SU-DHL-6 (cell line): ENCODE data around the gene SCEL.

ENCODE experiments used
- H2AFZ ChIP-seq: fragments of 200-600 bp; sonication (generic); 2 replicates; pipeline ENCODE4 v1.6.1; 2014; ENCODE audit warnings: low read depth, mild to moderate bottlenecking, moderate library complexity, mixed read lengths, antibody characterized with exemption, low read length; ENCODE audit not compliant: severe bottlenecking
- H3F3A ChIP-seq: fragments of 200-600 bp; shearing (Covaris generic); 2 replicates; pipeline ENCODE4 v1.6.0; 2016; ENCODE audit warnings: antibody characterized with exemption, mild to moderate bottlenecking; ENCODE audit not compliant: insufficient read depth
- H3K27ac ChIP-seq: fragments of 200-600 bp; sonication (generic); 2 replicates; pipeline ENCODE4 v1.5.1; 2016; ENCODE audit warnings: low read depth, mild to moderate bottlenecking, low read length, moderate library complexity, mixed read lengths
- H3K27me3 ChIP-seq: fragments of 200-600 bp; sonication (generic), shearing (Covaris generic); 2 replicates; pipeline ENCODE4 v1.6.0; 2014; ENCODE audit warnings: mild to moderate bottlenecking, low read length
- H3K36me3 ChIP-seq: fragments of 200-600 bp; sonication (generic); 2 replicates; pipeline ENCODE4 v1.6.1; 2014; ENCODE audit warnings: mild to moderate bottlenecking, low read length, mixed read lengths
- H3K4me2 ChIP-seq: fragments of 300-600, 200-600 bp; shearing (Covaris generic), sonication (generic); 2 replicates; pipeline ENCODE4 v1.6.0; 2014; ENCODE audit warnings: low read length, low read depth, mild to moderate bottlenecking; ENCODE audit not compliant: poor library complexity, severe bottlenecking
- H3K4me3 ChIP-seq: fragments of 200-600 bp; sonication (generic); 2 replicates; pipeline ENCODE4 v1.5.1; 2014; ENCODE audit warnings: antibody characterized with exemption, low read length, mild to moderate bottlenecking, mixed read lengths; ENCODE audit not compliant: insufficient read depth, poor library complexity, severe bottlenecking
- H3K79me2 ChIP-seq: fragments of 200-600 bp; sonication (generic); 2 replicates; pipeline ENCODE4 v1.6.1; 2014; ENCODE audit warnings: mild to moderate bottlenecking, low read length, moderate library complexity; ENCODE audit not compliant: insufficient read depth
- H3K9ac ChIP-seq: fragments of 200-600 bp; sonication (generic); 2 replicates; pipeline ENCODE4 v1.7.0; 2014; ENCODE audit warnings: mild to moderate bottlenecking, low read length
- H3K9me2 ChIP-seq: fragments of 200-600 bp; sonication (generic); replicated peaks from 2 replicates; pipeline ENCODE4 v1.6.1; 2014; ENCODE audit warnings: low read length; ENCODE audit not compliant: insufficient read depth
- H3K9me3 ChIP-seq: fragments of 200-600 bp; sonication (generic); 2 replicates; pipeline ENCODE4 v1.6.1; 2014; ENCODE audit warnings: low read length, mixed read lengths; ENCODE audit not compliant: insufficient read depth
- H4K20me1 ChIP-seq: fragments of 200-600 bp; sonication (generic); 2 replicates; pipeline ENCODE4 v1.6.1; 2014; ENCODE audit warnings: low read depth, mild to moderate bottlenecking, antibody characterized with exemption, low read length, moderate library complexity, mixed read lengths
- CTCF ChIP-seq: fragments of 200-600 bp; sonication (generic); IDR thresholded peaks from one replicate; pipeline ENCODE4 v1.5.1; 2017; ENCODE audit warnings: antibody characterized with exemption, mild to moderate bottlenecking, low read length, moderate library complexity; ENCODE audit not compliant: insufficient read depth, poor library complexity, severe bottlenecking
- EZH2phosphoT487 ChIP-seq: fragments of 200-600 bp; sonication (generic), shearing (Covaris generic); conservative IDR thresholded peaks from 2 replicates; pipeline ENCODE4 v1.6.1; 2018; ENCODE audit warnings: mild to moderate bottlenecking, antibody characterized with exemption, low read length, moderate library complexity, mixed read lengths

The SCEL gene

GRCh38 chr13:77548095-77548494 is 12.6 kb downstream of the SCEL start:
- Histone ChIP-seq H3K9me2 (no peaks in the 10 kb centered on the region), H3F3A (no peaks in the 10 kb centered on the region), H3K9me3 (no peaks in the 10 kb centered on the region), H3K79me2 (no peaks in the 10 kb centered on the region), H3K9ac (no peak overlapping the region), H3K27me3 (no peaks in the 10 kb centered on the region), H3K36me3 (no peaks in the 10 kb centered on the region), H3K4me3 (no peak overlapping the region), H3K4me2 (no peak overlapping the region), H4K20me1 (no peaks in the 10 kb centered on the region), H2AFZ (no peak overlapping the region), H3K27ac (no peak overlapping the region)
- TF ChIP-seq CTCF (no peak), EZH2phosphoT487 (no peak)

- Histone ChIP-seq H4K20me1 (no peaks in the 10 kb centered on the region), H3K9me3 (no peaks in the 10 kb centered on the region)
- TF ChIP-seq CTCF (no peak), EZH2phosphoT487 (no peak)
Measured at GRCh38 chr13:77548594-77548993, 13.1 kb downstream of the SCEL start.

GRCh38 chr13:77554069-77554468 is 18.6 kb downstream of the SCEL start:
- H3K4me2 ChIP-seq, result no peak overlapping the region
- no peak overlapping the region for H3K27ac ChIP-seq
- H3F3A ChIP-seq, result no peaks in the 10 kb centered on the region

More at GRCh38 chr13:77548594-77548993, 13.1 kb downstream of the SCEL start:
- H3K9ac ChIP-seq, result no peak overlapping the region
- H3K9me2 ChIP-seq, result no peaks in the 10 kb centered on the region
- no peak overlapping the region for H2AFZ ChIP-seq
- H3K4me2 ChIP-seq, result no peak overlapping the region
- no peaks in the 10 kb centered on the region for H3K36me3 ChIP-seq
- H3K27me3 ChIP-seq, result no peaks in the 10 kb centered on the region
- no peaks in the 10 kb centered on the region for H3F3A ChIP-seq
- H3K4me3 ChIP-seq, result no peak overlapping the region
- no peaks in the 10 kb centered on the region for H3K79me2 ChIP-seq
- no peak overlapping the region for H3K27ac ChIP-seq

More at GRCh38 chr13:77554069-77554468, 18.6 kb downstream of the SCEL start:
- H3K36me3 ChIP-seq, result no peaks in the 10 kb centered on the region
- H2AFZ ChIP-seq, result no peak overlapping the region
- no peaks in the 10 kb centered on the region for H3K27me3 ChIP-seq
- H3K9me3 ChIP-seq, result no peaks in the 10 kb centered on the region
- no peaks in the 10 kb centered on the region for H3K79me2 ChIP-seq
- TF ChIP-seq CTCF (no peak), EZH2phosphoT487 (no peak)
- H3K9me2 ChIP-seq, result no peaks in the 10 kb centered on the region
- no peak overlapping the region for H3K9ac ChIP-seq
- H4K20me1 ChIP-seq, result no peaks in the 10 kb centered on the region
- H3K4me3 ChIP-seq, result no peak overlapping the region
